A673 (cell line): ENCODE data around the gene KCTD5. TPM values are rescaled to one million over a fixed set of nuclear protein-coding genes. Genes with fewer than 3 reads are reported as not detected.

Source experiments
- BruUV-seq: library from RNA; stranded (reverse); fragments of 400-500 nt; replicated peaks from 2 replicates; lab custom pipeline; 2021; lab: Mats Ljungman, UMichigan
- CTCF ChIA-PET: fragments of 300-600 bp; sonication (Branson Sonifier 250); formaldehyde crosslinking; loops from one replicate; lab custom pipeline; 2022; ENCODE audit warnings: antibody characterized with exemption; lab: Charles Lee
- POLR2A ChIA-PET: fragments of 300-600 bp; sonication (Branson Sonifier 250); formaldehyde crosslinking; loops from one replicate; lab custom pipeline; 2022; ENCODE audit warnings: antibody characterized with exemption; ENCODE audit not compliant: low non-redundant PET; lab: Charles Lee
- DNase-seq: peaks from one replicate; pipeline ENCODE4 v3.0.0-alpha.2; 2015; ENCODE audit warnings: low spot score
- H3K27ac ChIP-seq: fragments of 200-600 bp; sonication (generic); 2 replicates; pipeline ENCODE4 v1.5.1; 2016; ENCODE audit warnings: mixed run types, low read depth, mild to moderate bottlenecking, mixed read lengths, antibody characterized with exemption, low read length; ENCODE audit not compliant: poor library complexity, severe bottlenecking
- H3K27me3 ChIP-seq: fragments of 200-600 bp; sonication (generic); replicated peaks from 2 replicates; pipeline ENCODE4 v1.6.1; 2017; ENCODE audit warnings: mixed run types, low read depth, mild to moderate bottlenecking, mixed read lengths, antibody characterized with exemption, low read length; ENCODE audit not compliant: insufficient read depth, poor library complexity
- H3K36me3 ChIP-seq: fragments of 200-600 bp; sonication (generic); 2 replicates; pipeline ENCODE4 v1.6.1; 2016; ENCODE audit warnings: mixed run types, mild to moderate bottlenecking, mixed read lengths, antibody characterized with exemption, low read length; ENCODE audit not compliant: insufficient read depth, poor library complexity, severe bottlenecking
- H3K4me1 ChIP-seq: fragments of 200-600 bp; sonication (generic); 2 replicates; pipeline ENCODE4 v1.6.1; 2017; ENCODE audit warnings: mixed run types, mild to moderate bottlenecking, mixed read lengths, antibody characterized with exemption, low read length; ENCODE audit not compliant: insufficient read depth, poor library complexity, severe bottlenecking
- H3K4me3 ChIP-seq: fragments of 200-600 bp; sonication (generic); 2 replicates; pipeline ENCODE4 v1.5.1; 2016; ENCODE audit warnings: low read depth, mixed run types, mild to moderate bottlenecking, mixed read lengths, low read length; ENCODE audit not compliant: poor library complexity, severe bottlenecking
- H3K9me3 ChIP-seq: fragments of 200-600 bp; sonication (generic); 2 replicates; pipeline ENCODE4 v1.6.1; 2016; ENCODE audit warnings: mixed run types, low read depth, mild to moderate bottlenecking, mixed read lengths, antibody characterized with exemption, low read length; ENCODE audit not compliant: poor library complexity, severe bottlenecking
- CTCF ChIP-seq: fragments of 300-800, 200-600 bp; sonication (generic); conservative IDR thresholded peaks from 2 replicates; pipeline ENCODE4 v1.5.1; 2017; ENCODE audit warnings: low read depth, mild to moderate bottlenecking, antibody characterized with exemption, low read length, moderate library complexity, mixed read lengths
- EZH2 ChIP-seq: fragments of 200-600 bp; sonication (generic); IDR thresholded peaks from 2 replicates; pipeline ENCODE4 v1.6.1; 2017; ENCODE audit warnings: borderline replicate concordance, low read depth, mild to moderate bottlenecking, mixed read lengths, antibody characterized with exemption, low read length; ENCODE audit not compliant: poor library complexity, severe bottlenecking
- intact Hi-C: fragments of 100-400 bp; cut with micrococcal nuclease; formaldehyde crosslinking; loops from one replicate; pipeline ENCODE4 v1.10.0; 2022; ENCODE audit not compliant: unreplicated experiment
- total RNA-seq: library from RNA; stranded (reverse); gene quantifications from 2 replicates; pipeline ENCODE4 v1.2.3, GENCODE V29; 2021

KCTD5 gene
- total RNA-seq, 1 experiment from 2014 or later, result 35.6 TPM

- TF ChIP-seq CTCF (no peak), EZH2 (no peak)
- H3K36me3 ChIP-seq, result no peaks in the 10 kb centered on the region
- no peaks in the 10 kb centered on the region for H3K27me3 ChIP-seq
- no peak overlapping the region for H3K27ac ChIP-seq
- POLR2A ChIA-PET, result interaction anchor here (1.1 kb wide), 1 partner anchor 11 kb away, joined by 3 read pairs; the partner anchor contains the start of gene SRRM2
- no peak overlapping the region for H3K4me3 ChIP-seq
- H3K9me3 ChIP-seq, result no peaks in the 10 kb centered on the region
- CTCF ChIA-PET, result no interaction called here
- H3K4me1 ChIP-seq, result no peaks in the 10 kb centered on the region
- BruUV-seq, result no TSS peak
- no peak for DNase-seq
- intact Hi-C loops, result no loop called here
Observed at GRCh38 chr16:2741168-2741567, 58.8 kb downstream of the KCTD5 start.

DNA sequence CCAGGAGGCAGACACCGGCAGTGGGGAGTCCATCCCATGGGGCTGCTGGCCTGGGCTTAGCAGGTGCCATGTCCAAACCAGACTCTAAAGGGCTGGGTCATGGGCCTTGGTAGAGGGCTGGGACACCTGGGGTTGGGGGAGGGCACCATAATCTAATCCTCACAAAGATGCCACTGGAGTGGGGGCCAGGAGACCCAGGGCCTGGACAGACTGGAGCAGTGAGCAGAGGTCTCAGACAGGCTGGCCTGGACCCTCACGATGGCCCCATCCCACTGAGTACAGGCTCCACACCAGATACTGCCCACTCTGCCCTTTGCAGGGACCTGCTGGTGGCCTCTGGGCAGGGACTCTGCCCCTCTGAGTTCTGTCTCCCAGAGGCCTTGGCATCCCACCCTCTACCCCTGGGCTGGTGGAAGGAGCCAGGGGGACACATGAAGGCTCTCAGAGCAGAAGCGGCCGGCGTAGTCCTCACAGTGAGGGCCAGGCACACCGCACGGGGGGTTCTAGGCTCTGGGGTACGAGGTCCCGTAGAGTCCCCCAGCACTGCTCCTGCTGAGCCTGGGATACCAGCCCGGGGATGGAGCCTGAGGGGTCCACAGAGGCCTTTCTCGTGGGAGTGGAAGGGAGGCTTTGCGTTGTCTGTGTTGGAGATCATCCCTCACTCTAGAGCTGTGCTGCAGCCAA, 60.1 kb downstream of the KCTD5 start:
- TF ChIP-seq EZH2 (no peak), CTCF (no peak)
- Histone ChIP-seq H3K4me3 (no peak overlapping the region), H3K27ac (no peak overlapping the region), H3K36me3 (no peaks in the 10 kb centered on the region), H3K4me1 (no peaks in the 10 kb centered on the region), H3K27me3 (no peaks in the 10 kb centered on the region), H3K9me3 (no peaks in the 10 kb centered on the region)
- intact Hi-C loops, result no loop called here
- no peak for DNase-seq
- ChIA-PET CTCF (no interaction called here), POLR2A (interaction anchor here (1.1 kb wide), 1 partner anchor 10 kb away, joined by 3 read pairs; the partner anchor contains the start of gene SRRM2)
- BruUV-seq, result no TSS peak

DNA sequence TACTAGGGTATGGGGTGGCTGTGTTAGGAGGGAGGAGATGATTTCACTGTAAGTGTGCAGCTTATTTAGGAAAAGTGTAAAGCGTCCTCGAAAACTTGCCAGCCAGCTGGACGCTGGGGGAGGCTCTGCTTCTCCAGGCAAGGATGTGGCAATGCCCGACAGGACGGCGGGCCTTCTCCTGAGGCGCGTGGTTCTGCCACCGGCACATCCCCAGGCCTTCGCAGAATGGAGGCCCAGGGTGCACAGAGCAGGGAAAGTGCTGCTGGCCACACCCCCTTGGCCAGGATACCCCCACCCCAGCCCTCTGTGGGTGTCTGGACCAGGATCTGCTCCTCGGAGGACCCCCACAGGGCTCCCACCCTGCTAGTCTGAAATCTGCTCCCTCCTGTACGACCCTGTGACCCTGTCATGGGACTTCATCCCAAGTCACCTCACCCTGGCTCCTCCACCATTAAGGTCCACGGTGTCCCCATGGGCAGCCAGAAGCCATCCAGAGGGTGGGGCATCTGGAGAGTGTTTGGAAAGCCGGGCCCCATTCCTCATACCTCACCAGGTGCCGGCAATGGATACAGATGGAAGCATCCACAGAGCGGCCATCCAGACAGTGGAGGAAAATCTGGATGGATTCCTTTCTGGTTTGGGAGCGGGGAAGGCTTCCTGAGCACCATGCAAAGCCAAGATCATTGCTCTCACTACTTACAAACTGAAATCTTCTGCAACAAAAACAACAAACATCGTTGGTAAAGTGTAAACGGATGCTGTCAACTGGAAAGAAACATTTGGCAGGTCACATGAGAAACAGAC, 60.9 kb downstream of the KCTD5 start:
- H3K36me3 ChIP-seq, result no peaks in the 10 kb centered on the region
- intact Hi-C loops, result no loop called here
- H3K27me3 ChIP-seq, result no peaks in the 10 kb centered on the region
- POLR2A ChIA-PET, result no interaction called here
- H3K27ac ChIP-seq, result no peak overlapping the region
- CTCF ChIA-PET, result no interaction called here
- H3K9me3 ChIP-seq, result no peaks in the 10 kb centered on the region
- no peaks in the 10 kb centered on the region for H3K4me1 ChIP-seq
- TF ChIP-seq CTCF (no peak), EZH2 (no peak)
- H3K4me3 ChIP-seq, result no peak overlapping the region
- no peak for DNase-seq
- no TSS peak for BruUV-seq
